Lower lobe of right lung (tissue), 2 donors: ENCODE data around the gene ICAM5. TPM values are rescaled to one million over a fixed set of nuclear protein-coding genes. Genes with fewer than 3 reads are reported as not detected.
A peak's percentile ranks its signal among the peaks of the same experiment; 100 is the strongest.

Source experiments
- ATAC-seq, 2 donors: fragments of 200-7000 bp; cut with Tn5 transposase; one replicate each; pipeline ENCODE4 v1.9.1; 2020 to 2022; ENCODE audit warnings: mild to moderate bottlenecking in 2 of 2, moderate library complexity in 2 of 2
- DNase-seq: peaks from one replicate; pipeline ENCODE4 v3.0.0-alpha.2; 2020
- H3K27ac ChIP-seq: fragments of 200-600 bp; one replicate; pipeline ENCODE4 v1.8.0; 2022
- H3K27me3 ChIP-seq: fragments of 200-600 bp; one replicate; pipeline ENCODE4 v1.8.0; 2022; ENCODE audit warnings: low read depth
- H3K36me3 ChIP-seq: fragments of 200-600 bp; one replicate; pipeline ENCODE4 v1.8.0; 2022; ENCODE audit warnings: mild to moderate bottlenecking
- H3K4me1 ChIP-seq: fragments of 200-600 bp; one replicate; pipeline ENCODE4 v1.8.0; 2022
- H3K4me3 ChIP-seq: fragments of 200-600 bp; one replicate; pipeline ENCODE4 v1.8.0; 2022; ENCODE audit warnings: mild to moderate bottlenecking
- H3K9me3 ChIP-seq: fragments of 200-600 bp; one replicate; pipeline ENCODE4 v1.8.0; 2022
- intact Hi-C: fragments of 100-400 bp; cut with DNase I; formaldehyde crosslinking; loops from one replicate; pipeline ENCODE4 v1.11.0; 2022
- total RNA-seq: library from RNA; stranded (reverse); fragmentation: NEBNext Ultra II Directional; extraction: Animal tissue kit (Norgen Biotek cat#: 25700); gene quantifications from one replicate; pipeline ENCODE4 v1.2.1, GENCODE V29; 2021
- TF ChIP-seq, protein P1 (sequence below): fragments of 200-600 bp; IDR thresholded peaks from one replicate; pipeline ENCODE4 v1.8.0; 2022; ENCODE audit warnings: antibody characterized with exemption, mild to moderate bottlenecking
- donor health status: DM: no; HTN: yes; CAD: no; lungs with severe emphysema.

Gene ICAM5
- total RNA-seq, 1 donor from 2014 or later, result 15.3 TPM

DNA sequence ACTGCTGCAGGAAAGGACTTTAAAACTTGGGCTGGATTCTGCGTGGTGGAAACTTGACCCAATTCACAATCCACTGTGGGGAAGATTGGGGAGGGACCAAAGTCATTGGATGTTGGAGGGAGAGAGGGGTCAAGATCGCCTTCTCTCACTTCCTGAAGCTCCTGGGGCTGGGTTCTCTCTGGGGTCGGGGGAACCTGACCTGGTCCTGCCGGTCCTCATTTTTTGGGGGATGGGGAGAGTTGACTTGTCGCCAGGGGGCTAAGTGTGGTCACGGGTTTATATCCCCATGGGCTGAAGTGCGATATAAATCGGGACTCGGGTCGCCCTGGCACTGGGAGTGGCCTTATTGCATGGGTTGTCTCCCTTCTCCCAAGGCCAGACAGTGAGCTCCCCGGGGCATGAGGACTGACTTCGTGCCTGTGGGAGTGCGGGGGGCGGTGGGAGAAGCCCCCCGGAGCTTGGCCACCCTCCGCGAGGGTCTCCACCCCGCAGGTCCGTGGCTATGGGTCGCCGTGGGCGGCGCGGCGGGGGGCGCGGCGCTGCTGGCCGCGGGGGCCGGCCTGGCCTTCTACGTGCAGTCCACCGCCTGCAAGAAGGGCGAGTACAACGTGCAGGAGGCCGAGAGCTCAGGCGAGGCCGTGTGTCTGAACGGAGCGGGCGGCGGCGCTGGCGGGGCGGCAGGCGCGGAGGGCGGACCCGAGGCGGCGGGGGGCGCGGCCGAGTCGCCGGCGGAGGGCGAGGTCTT, 6.3 kb downstream of the ICAM5 start:
- intact Hi-C loops, result no loop called here
- H3K4me1 ChIP-seq, result peaks cover 50% of the 10 kb centered on the region
- no peaks in the 10 kb centered on the region for H3K36me3 ChIP-seq
- TF ChIP-seq, protein P1, sequence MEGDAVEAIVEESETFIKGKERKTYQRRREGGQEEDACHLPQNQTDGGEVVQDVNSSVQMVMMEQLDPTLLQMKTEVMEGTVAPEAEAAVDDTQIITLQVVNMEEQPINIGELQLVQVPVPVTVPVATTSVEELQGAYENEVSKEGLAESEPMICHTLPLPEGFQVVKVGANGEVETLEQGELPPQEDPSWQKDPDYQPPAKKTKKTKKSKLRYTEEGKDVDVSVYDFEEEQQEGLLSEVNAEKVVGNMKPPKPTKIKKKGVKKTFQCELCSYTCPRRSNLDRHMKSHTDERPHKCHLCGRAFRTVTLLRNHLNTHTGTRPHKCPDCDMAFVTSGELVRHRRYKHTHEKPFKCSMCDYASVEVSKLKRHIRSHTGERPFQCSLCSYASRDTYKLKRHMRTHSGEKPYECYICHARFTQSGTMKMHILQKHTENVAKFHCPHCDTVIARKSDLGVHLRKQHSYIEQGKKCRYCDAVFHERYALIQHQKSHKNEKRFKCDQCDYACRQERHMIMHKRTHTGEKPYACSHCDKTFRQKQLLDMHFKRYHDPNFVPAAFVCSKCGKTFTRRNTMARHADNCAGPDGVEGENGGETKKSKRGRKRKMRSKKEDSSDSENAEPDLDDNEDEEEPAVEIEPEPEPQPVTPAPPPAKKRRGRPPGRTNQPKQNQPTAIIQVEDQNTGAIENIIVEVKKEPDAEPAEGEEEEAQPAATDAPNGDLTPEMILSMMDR, result no peak
- H3K27ac ChIP-seq, result no peak overlapping the region
- ATAC-seq (no peak), DNase-seq (no peak)
- peak overlapping the region; percentile 50 for H3K4me3 ChIP-seq
- H3K27me3 ChIP-seq, result peaks cover 39% of the 10 kb centered on the region
- H3K9me3 ChIP-seq, result no peaks in the 10 kb centered on the region

GRCh38 chr19:10299545-10300458, 10.1 kb downstream of the ICAM5 start:
- H3K36me3 ChIP-seq, result no peaks in the 10 kb centered on the region
- H3K4me1 ChIP-seq, result peaks cover 15% of the 10 kb centered on the region
- DNase-seq (no peak), ATAC-seq (peak in 1 of 2 donors; percentile 4)
- TF ChIP-seq, protein P1, result no peak
- H3K4me3 ChIP-seq, result no peak overlapping the region
- peaks cover 7% of the 10 kb centered on the region for H3K27me3 ChIP-seq
- H3K27ac ChIP-seq, result no peak overlapping the region
- intact Hi-C loops, result no loop called here
- no peaks in the 10 kb centered on the region for H3K9me3 ChIP-seq

DNA sequence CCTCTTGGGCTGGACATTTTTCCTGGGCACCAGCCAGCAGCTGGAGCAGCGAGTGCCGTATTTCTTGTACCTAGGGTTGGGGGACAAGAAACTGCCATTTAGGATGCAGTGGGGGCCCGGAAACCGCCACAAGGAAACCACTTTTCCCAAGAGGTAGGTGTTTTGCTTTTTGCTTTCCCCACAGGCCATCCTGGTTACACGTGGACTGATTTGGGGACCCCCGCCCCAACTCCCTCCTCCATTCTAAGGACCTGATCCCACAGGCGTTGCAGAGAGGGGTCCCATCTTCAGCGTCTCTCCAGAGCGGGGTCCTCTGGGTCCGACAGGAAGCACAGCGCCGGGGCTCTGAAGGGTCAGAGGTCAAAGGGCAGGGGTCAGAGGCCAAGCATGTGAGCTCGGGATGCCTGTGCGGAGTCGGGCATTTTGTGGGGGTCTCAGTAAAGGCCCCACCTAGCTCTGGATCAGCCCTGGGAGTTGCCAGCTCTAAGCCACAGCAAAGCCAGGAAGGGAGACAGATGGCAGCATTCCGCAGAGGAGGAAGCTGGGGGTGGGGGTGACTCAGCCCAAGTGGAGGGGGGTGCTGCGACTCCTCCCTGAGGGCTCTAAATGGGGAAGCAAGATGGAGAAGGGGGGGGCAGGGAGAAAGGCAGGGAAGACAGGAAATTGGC, 15.5 kb downstream of the ICAM5 start:
- Histone ChIP-seq H3K27ac (peak overlapping the region; percentile 41), H3K9me3 (no peaks in the 10 kb centered on the region), H3K36me3 (peaks cover 7% of the 10 kb centered on the region), H3K27me3 (no peaks in the 10 kb centered on the region), H3K4me1 (no peaks in the 10 kb centered on the region), H3K4me3 (no peak overlapping the region)
- ATAC-seq (peak; percentile 65 to 67), DNase-seq (peak; percentile 68)
- intact Hi-C loops, result no loop called here
- TF ChIP-seq, protein P1, result no peak

- DNase-seq, result no peak
- Histone ChIP-seq H3K36me3 (peaks cover 8% of the 10 kb centered on the region), H3K27me3 (no peaks in the 10 kb centered on the region), H3K9me3 (no peaks in the 10 kb centered on the region), H3K27ac (no peak overlapping the region), H3K4me1 (no peaks in the 10 kb centered on the region), H3K4me3 (no peak overlapping the region)
- TF ChIP-seq, protein P1, result no peak
- intact Hi-C loops, result no loop called here
- no peak for ATAC-seq
Measured at GRCh38 chr19:10306327-10306726, 16.6 kb downstream of the ICAM5 start.

DNA sequence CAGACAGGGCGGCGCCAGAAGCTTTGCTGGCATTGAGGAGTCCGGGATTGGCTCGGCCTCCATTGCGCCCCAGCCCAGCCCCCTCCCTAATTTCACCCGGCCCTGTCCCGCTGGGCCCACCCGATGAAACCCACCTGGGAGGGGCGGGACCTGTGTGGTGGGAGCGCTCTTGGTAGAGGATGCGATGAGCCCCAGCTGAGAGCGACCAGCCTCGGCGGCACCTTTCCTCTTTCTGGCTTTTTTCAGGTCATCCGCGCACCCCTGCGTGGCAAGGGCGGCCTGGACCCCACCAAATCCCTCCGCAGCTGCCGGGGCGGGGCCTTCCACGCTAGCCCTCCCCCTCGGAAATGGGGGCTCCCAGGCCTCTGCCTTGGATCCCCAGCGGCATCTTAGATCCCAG, 19.7 kb downstream of the ICAM5 start, which contains the start of gene ZGLP1:
Gene ZGLP1, minus strand, starts transcription at position 393 of the 400 bp plus-strand sequence.
- H3K4me1 ChIP-seq, result peaks cover under 1% of the 10 kb centered on the region
- ATAC-seq (no peak), DNase-seq (no peak)
- H3K27me3 ChIP-seq, result no peaks in the 10 kb centered on the region
- intact Hi-C loops, result no loop called here
- H3K27ac ChIP-seq, result no peak within 1 kb of the TSS
- H3K36me3 ChIP-seq, result peaks cover 8% of the 10 kb centered on the region
- no peaks in the 10 kb centered on the region for H3K9me3 ChIP-seq
- TF ChIP-seq, protein P1, result no peak
- no peak within 1 kb of the TSS for H3K4me3 ChIP-seq
